Osteocyte (in vitro differentiated cells): Measurements from ENCODE around the gene NHEJ1. TPM values are rescaled to one million over a fixed set of nuclear protein-coding genes. Genes with fewer than 3 reads are reported as not detected.

Experiments used
- DNase-seq: peaks from one replicate; pipeline ENCODE4 v3.0.0; 2021; ENCODE audit warnings: mixed read lengths; ENCODE audit not compliant: unreplicated experiment; ENCODE audit errors: extremely low spot score
- H3K27ac Mint-ChIP-seq: one replicate; pipeline ENCODE4 v1.8.0; 2021; ENCODE audit warnings: mild to moderate bottlenecking, mixed read lengths; ENCODE audit not compliant: unreplicated experiment
- H3K27me3 Mint-ChIP-seq: one replicate; pipeline ENCODE4 v1.8.0; 2021; ENCODE audit warnings: mixed read lengths; ENCODE audit not compliant: unreplicated experiment
- H3K36me3 Mint-ChIP-seq: one replicate; pipeline ENCODE4 v1.8.0; 2021; ENCODE audit warnings: mixed read lengths; ENCODE audit not compliant: unreplicated experiment
- H3K4me1 Mint-ChIP-seq: one replicate; pipeline ENCODE4 v1.8.0; 2021; ENCODE audit warnings: mixed read lengths; ENCODE audit not compliant: unreplicated experiment
- H3K4me3 Mint-ChIP-seq: one replicate; pipeline ENCODE4 v1.8.0; 2021; ENCODE audit warnings: mild to moderate bottlenecking, moderate library complexity, mixed read lengths; ENCODE audit not compliant: unreplicated experiment
- H3K9me3 Mint-ChIP-seq: one replicate; pipeline ENCODE4 v1.8.0; 2021; ENCODE audit warnings: mixed read lengths; ENCODE audit not compliant: unreplicated experiment
- CTCF ChIP-seq: fragments of 200-600 bp; sonication (generic); IDR thresholded peaks from 2 replicates; pipeline ENCODE4 v1.5.0; 2021; ENCODE audit warnings: antibody characterized with exemption, mild to moderate bottlenecking, moderate library complexity
- total RNA-seq: library from RNA; stranded (reverse); gene quantifications from 2 replicates; pipeline ENCODE4 v1.2.1, GENCODE V29; 2021

The NHEJ1 gene
- total RNA-seq, 1 donor from 2014 or later = 19.3 TPM

GRCh38 chr2:219199470-219200211, 39.0 kb upstream of the NHEJ1 start:
- H3K4me1 Mint-ChIP-seq = no peaks in the 10 kb centered on the region
- H3K9me3 Mint-ChIP-seq = no peaks in the 10 kb centered on the region
- TF ChIP-seq CTCF = no peak
- no peak for DNase-seq
- H3K27ac Mint-ChIP-seq = no peak overlapping the region
- H3K27me3 Mint-ChIP-seq = peaks cover 20% of the 10 kb centered on the region
- no peaks in the 10 kb centered on the region for H3K36me3 Mint-ChIP-seq
- H3K4me3 Mint-ChIP-seq = no peak overlapping the region

- no peak for TF ChIP-seq CTCF
- Mint-ChIP-seq H3K4me1 (no peaks in the 10 kb centered on the region), H3K9me3 (no peaks in the 10 kb centered on the region), H3K27ac (no peak overlapping the region), H3K27me3 (peaks cover 20% of the 10 kb centered on the region), H3K36me3 (no peaks in the 10 kb centered on the region), H3K4me3 (no peak overlapping the region)
- DNase-seq = no peak
These were observed 38.4 kb upstream of the NHEJ1 start for GRCh38 chr2:219198974-219199373.

- no peak overlapping the region for H3K4me3 Mint-ChIP-seq
- TF ChIP-seq CTCF = no peak
- no peak overlapping the region for H3K27ac Mint-ChIP-seq
- H3K27me3 Mint-ChIP-seq = peaks cover 20% of the 10 kb centered on the region
- no peaks in the 10 kb centered on the region for H3K4me1 Mint-ChIP-seq
- no peaks in the 10 kb centered on the region for H3K9me3 Mint-ChIP-seq
- no peaks in the 10 kb centered on the region for H3K36me3 Mint-ChIP-seq
- no peak for DNase-seq
These were observed 36.8 kb upstream of the NHEJ1 start for GRCh38 chr2:219197388-219197787.

GRCh38 chr2:219186754-219187456, 26.3 kb upstream of the NHEJ1 start:
- no peaks in the 10 kb centered on the region for H3K4me1 Mint-ChIP-seq
- peaks cover 20% of the 10 kb centered on the region for H3K36me3 Mint-ChIP-seq
- no peak overlapping the region for H3K4me3 Mint-ChIP-seq
- no peaks in the 10 kb centered on the region for H3K27me3 Mint-ChIP-seq
- DNase-seq = no peak
- H3K9me3 Mint-ChIP-seq = no peaks in the 10 kb centered on the region
- H3K27ac Mint-ChIP-seq = no peak overlapping the region
- no peak for TF ChIP-seq CTCF

- Mint-ChIP-seq H3K4me1 (peaks cover 3% of the 10 kb centered on the region), H3K36me3 (peaks cover 35% of the 10 kb centered on the region), H3K9me3 (no peaks in the 10 kb centered on the region), H3K27ac (peak overlapping the region; percentile 15), H3K4me3 (no peak overlapping the region), H3K27me3 (no peaks in the 10 kb centered on the region)
- DNase-seq = no peak
- no peak for TF ChIP-seq CTCF
These were observed 23.5 kb upstream of the NHEJ1 start for GRCh38 chr2:219184121-219184520.
